22Rv1 (cell line): ENCODE results near the gene CRACR2A.

Experiments used
- ZFX ChIP-seq: fragments of 450-650 bp; IDR thresholded peaks from 2 replicates; pipeline ENCODE4 v1.6.1; 2017; ENCODE audit warnings: antibody characterized with exemption, borderline replicate concordance
- TF ChIP-seq, protein P1 (sequence below): fragments of 450-650 bp; IDR thresholded peaks from 2 replicates; pipeline ENCODE4 v1.5.1; 2017; ENCODE audit warnings: mild to moderate bottlenecking

DNA sequence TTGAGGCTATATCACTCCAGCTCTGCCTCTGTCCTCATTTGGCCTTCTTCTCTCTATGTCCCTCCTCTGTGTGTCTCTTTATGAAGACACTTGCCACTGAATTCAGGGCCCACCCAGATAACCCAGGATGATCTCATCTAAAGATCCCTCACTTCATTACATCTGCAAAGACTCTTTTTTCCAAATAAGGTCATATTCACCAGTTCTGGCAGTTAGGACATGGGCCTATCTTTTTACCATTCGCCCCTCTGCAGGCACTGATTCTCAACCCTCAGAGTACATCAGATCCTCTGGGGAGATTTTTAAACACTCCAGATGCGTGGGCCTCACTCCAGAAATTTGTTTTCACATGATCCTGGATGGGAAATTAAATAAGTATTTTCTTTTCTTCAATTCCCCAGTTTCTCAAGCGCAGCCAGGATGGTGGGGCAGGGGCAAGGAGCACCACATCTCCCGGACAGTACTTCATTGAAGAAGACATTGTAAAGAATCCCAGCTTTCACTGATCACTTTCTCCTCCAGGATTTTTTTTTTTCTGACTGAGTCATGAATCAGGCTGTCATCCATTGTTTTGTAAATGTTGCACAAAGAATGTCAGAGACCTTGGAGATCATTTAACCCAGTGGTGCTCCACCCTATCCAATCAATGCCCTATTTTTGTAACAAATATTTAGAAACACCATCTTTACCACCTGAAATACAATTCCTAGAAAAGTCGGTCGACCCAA is 27.4 kb downstream of the CRACR2A start:
- TF ChIP-seq, protein P1, sequence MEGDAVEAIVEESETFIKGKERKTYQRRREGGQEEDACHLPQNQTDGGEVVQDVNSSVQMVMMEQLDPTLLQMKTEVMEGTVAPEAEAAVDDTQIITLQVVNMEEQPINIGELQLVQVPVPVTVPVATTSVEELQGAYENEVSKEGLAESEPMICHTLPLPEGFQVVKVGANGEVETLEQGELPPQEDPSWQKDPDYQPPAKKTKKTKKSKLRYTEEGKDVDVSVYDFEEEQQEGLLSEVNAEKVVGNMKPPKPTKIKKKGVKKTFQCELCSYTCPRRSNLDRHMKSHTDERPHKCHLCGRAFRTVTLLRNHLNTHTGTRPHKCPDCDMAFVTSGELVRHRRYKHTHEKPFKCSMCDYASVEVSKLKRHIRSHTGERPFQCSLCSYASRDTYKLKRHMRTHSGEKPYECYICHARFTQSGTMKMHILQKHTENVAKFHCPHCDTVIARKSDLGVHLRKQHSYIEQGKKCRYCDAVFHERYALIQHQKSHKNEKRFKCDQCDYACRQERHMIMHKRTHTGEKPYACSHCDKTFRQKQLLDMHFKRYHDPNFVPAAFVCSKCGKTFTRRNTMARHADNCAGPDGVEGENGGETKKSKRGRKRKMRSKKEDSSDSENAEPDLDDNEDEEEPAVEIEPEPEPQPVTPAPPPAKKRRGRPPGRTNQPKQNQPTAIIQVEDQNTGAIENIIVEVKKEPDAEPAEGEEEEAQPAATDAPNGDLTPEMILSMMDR, result no peak
- TF ChIP-seq ZFX, result no peak
